Measurements from ENCODE around the gene TMEM198.

GRCh38 chr2:219526320-219527075, 17.3 kb upstream of the TMEM198 start:
- TF ChIP-seq HDGF (IDR thresholded peaks at IDR 0.05; ENCODE audit: borderline replicate concordance) (no peak), SUZ12 (IDR thresholded peaks at IDR 0.05) (no peak), BHLHE40 (IDR thresholded peaks at IDR 0.05; ENCODE audit: borderline replicate concordance) (no peak), FOXM1 (IDR thresholded peaks at IDR 0.05; ENCODE audit: borderline replicate concordance) (no peak), TARDBP (IDR thresholded peaks at IDR 0.05) (no peak), NFRKB (IDR thresholded peaks at IDR 0.05) (no peak), FOXK2 (IDR thresholded peaks at IDR 0.05) (no peak), FOXA1 (IDR thresholded peaks at IDR 0.05) (no peak), SP1 (IDR thresholded peaks at IDR 0.05) (no peak), L3MBTL2 (conservative IDR thresholded peaks at IDR 0.05) (no peak), PKNOX1 (IDR thresholded peaks at IDR 0.05) (no peak), CTBP1 (IDR thresholded peaks at IDR 0.05; ENCODE audit: borderline replicate concordance) (no peak), ARNT (IDR thresholded peaks at IDR 0.05) (no peak), LEF1 (IDR thresholded peaks at IDR 0.05; ENCODE audit: borderline replicate concordance) (no peak)

Measured in HEK293T (cell line).